ENCODE results near the gene DENND4A. TPM values are rescaled to one million over a fixed set of nuclear protein-coding genes. Genes with fewer than 3 reads are reported as not detected.
A peak's percentile ranks its signal among the peaks of the same experiment; 100 is the strongest.

The DENND4A gene
- total RNA-seq, 1 experiment from 2014 or later, result 6.2 TPM

GRCh38 chr15:65787260-65787659 is 4.8 kb downstream of the DENND4A start:
- Histone ChIP-seq H2AFZ (ENCODE audit: low read length) (no peak overlapping the region), H3K4me1 (ENCODE audit: insufficient read depth, low read length) (peaks cover 7% of the 10 kb centered on the region), H3K36me3 (ENCODE audit: low read depth, low read length) (no peaks in the 10 kb centered on the region), H3K79me2 (ENCODE audit: low read length) (peaks cover 31% of the 10 kb centered on the region), H3K27me3 (ENCODE audit: low read length) (no peaks in the 10 kb centered on the region), H3K27ac (ENCODE audit: low read length) (peak overlapping the region; percentile 72), H3K4me2 (ENCODE audit: low read length) (peak overlapping the region; percentile 87), H3K9me2 (replicated peaks; ENCODE audit: low read length) (no peaks in the 10 kb centered on the region), H3K4me3 (ENCODE audit: low read length) (peak overlapping the region; percentile 52), H3K9me3 (ENCODE audit: low read length) (no peaks in the 10 kb centered on the region), H3K9ac (ENCODE audit: low read length) (peak overlapping the region; percentile 11), H3F3A (ENCODE audit: low read length, unreplicated experiment) (no peaks in the 10 kb centered on the region), H4K20me1 (ENCODE audit: low read length) (no peaks in the 10 kb centered on the region)
- ChIA-PET CTCF (no interaction called here), POLR2A (ENCODE audit: unreplicated experiment) (no interaction called here)
- no peak for TF ChIP-seq EZH2phosphoT487 (IDR thresholded peaks at IDR 0.05; ENCODE audit: borderline replicate concordance, low read length)
- TF ChIP-seq CTCF (conservative IDR thresholded peaks at IDR 0.05; ENCODE audit: low read depth, low read length), result no peak
- no peak for TF ChIP-seq EZH2 (IDR thresholded peaks at IDR 0.05; ENCODE audit: low read length, unreplicated experiment)
- no peak for ATAC-seq
- DNase-seq, result no peak
- intact Hi-C loops (cut with micrococcal nuclease), result loop anchor here (5.0 kb wide), 1 partner anchor 50 kb away; no protein-coding TSS in a partner anchor
- no TSS peak for BruUV-seq (replicated peaks)

GRCh38 chr15:65785151-65785550 is 6.9 kb downstream of the DENND4A start:
- DNase-seq, result no peak

More at GRCh38 chr15:65785151-65785550, 6.9 kb downstream of the DENND4A start:
- Histone ChIP-seq H3K36me3 (ENCODE audit: low read depth, low read length) (no peaks in the 10 kb centered on the region), H3K9me2 (replicated peaks; ENCODE audit: low read length) (no peaks in the 10 kb centered on the region), H4K20me1 (ENCODE audit: low read length) (no peaks in the 10 kb centered on the region), H3K27me3 (ENCODE audit: low read length) (no peaks in the 10 kb centered on the region), H3K79me2 (ENCODE audit: low read length) (peaks cover 17% of the 10 kb centered on the region), H2AFZ (ENCODE audit: low read length) (no peak overlapping the region), H3K4me1 (ENCODE audit: insufficient read depth, low read length) (peaks cover 7% of the 10 kb centered on the region), H3K4me2 (ENCODE audit: low read length) (no peak overlapping the region), H3K27ac (ENCODE audit: low read length) (no peak overlapping the region), H3K4me3 (ENCODE audit: low read length) (no peak overlapping the region), H3K9me3 (ENCODE audit: low read length) (no peaks in the 10 kb centered on the region), H3F3A (ENCODE audit: low read length, unreplicated experiment) (no peaks in the 10 kb centered on the region), H3K9ac (ENCODE audit: low read length) (no peak overlapping the region)
- no TSS peak for BruUV-seq (replicated peaks)
- TF ChIP-seq CTCF (conservative IDR thresholded peaks at IDR 0.05; ENCODE audit: low read depth, low read length) (no peak), EZH2phosphoT487 (IDR thresholded peaks at IDR 0.05; ENCODE audit: borderline replicate concordance, low read length) (no peak), EZH2 (IDR thresholded peaks at IDR 0.05; ENCODE audit: low read length, unreplicated experiment) (no peak)
- POLR2A ChIA-PET (ENCODE audit: unreplicated experiment), result no interaction called here
- intact Hi-C loops (cut with micrococcal nuclease), result loop anchor here (5.0 kb wide), 1 partner anchor 48 kb away; no protein-coding TSS in a partner anchor
- ATAC-seq, result no peak
- CTCF ChIA-PET, result no interaction called here
